ENCODE results near the gene COL4A2.

COL4A2 gene

DNA sequence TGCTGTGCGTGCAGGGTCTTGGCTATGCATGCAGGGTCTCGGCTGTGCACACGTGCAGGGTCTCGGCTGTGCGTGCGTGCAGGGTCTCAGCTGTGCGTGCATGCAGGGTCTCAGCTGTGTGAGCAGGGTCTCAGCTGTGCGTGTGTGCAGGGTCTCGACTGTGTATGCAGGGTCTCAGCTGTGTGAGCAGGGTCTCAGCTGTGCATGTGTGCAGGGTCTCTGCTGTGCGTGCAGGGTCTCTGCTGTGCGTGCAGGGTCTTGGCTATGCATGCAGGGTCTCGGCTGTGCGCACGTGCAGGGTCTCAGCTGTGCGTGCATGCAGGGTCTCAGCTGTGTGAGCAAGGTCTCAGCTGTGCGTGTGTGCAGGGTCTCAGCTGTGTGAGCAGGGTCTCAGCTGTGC lies 212.0 kb downstream of the COL4A2 start:
- DNase-seq (ENCODE audit: low read depth, low spot score) = no peak
- H3K4me3 ChIP-seq (ENCODE audit: low read depth, low read length) = no peak overlapping the region
- TF ChIP-seq, protein P1, sequence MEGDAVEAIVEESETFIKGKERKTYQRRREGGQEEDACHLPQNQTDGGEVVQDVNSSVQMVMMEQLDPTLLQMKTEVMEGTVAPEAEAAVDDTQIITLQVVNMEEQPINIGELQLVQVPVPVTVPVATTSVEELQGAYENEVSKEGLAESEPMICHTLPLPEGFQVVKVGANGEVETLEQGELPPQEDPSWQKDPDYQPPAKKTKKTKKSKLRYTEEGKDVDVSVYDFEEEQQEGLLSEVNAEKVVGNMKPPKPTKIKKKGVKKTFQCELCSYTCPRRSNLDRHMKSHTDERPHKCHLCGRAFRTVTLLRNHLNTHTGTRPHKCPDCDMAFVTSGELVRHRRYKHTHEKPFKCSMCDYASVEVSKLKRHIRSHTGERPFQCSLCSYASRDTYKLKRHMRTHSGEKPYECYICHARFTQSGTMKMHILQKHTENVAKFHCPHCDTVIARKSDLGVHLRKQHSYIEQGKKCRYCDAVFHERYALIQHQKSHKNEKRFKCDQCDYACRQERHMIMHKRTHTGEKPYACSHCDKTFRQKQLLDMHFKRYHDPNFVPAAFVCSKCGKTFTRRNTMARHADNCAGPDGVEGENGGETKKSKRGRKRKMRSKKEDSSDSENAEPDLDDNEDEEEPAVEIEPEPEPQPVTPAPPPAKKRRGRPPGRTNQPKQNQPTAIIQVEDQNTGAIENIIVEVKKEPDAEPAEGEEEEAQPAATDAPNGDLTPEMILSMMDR (IDR thresholded peaks at IDR 0.05; ENCODE audit: insufficient read depth, low read length, missing control alignments) = no peak
- POLR2A ChIA-PET = interaction anchor here (0.6 kb wide), 2 partner anchors 102 to 441 kb away, joined by 3 to 4 read pairs; no protein-coding TSS in a partner anchor
- CTCF ChIA-PET = no interaction called here

DNA sequence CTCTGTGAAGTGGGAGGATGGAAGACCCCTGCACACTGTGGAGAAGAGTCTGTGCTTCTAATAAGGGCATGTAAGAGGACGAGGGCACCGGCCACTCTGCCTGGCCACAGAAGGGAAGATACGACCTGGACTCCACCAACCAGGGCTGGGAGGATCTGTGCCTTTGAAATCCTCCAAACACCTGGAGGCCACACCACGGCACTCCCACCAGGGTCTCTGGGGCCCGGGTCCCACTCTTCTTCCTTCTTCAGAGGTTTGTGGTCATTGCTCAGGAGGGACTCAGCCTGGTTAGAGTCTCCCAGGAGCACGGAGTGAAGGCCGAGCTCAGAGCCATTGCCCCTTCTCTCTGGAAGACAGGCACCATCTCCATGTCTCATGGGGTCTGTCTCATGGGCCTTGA lies 212.4 kb downstream of the COL4A2 start:
- no peak for DNase-seq (ENCODE audit: low read depth, low spot score)
- TF ChIP-seq, protein P1 (IDR thresholded peaks at IDR 0.05; ENCODE audit: insufficient read depth, low read length, missing control alignments) = no peak
- no peak overlapping the region for H3K4me3 ChIP-seq (ENCODE audit: low read depth, low read length)
- CTCF ChIA-PET = no interaction called here
- POLR2A ChIA-PET = interaction anchor here (0.6 kb wide), 2 partner anchors 101 to 441 kb away, joined by 3 to 4 read pairs; no protein-coding TSS in a partner anchor

DNA sequence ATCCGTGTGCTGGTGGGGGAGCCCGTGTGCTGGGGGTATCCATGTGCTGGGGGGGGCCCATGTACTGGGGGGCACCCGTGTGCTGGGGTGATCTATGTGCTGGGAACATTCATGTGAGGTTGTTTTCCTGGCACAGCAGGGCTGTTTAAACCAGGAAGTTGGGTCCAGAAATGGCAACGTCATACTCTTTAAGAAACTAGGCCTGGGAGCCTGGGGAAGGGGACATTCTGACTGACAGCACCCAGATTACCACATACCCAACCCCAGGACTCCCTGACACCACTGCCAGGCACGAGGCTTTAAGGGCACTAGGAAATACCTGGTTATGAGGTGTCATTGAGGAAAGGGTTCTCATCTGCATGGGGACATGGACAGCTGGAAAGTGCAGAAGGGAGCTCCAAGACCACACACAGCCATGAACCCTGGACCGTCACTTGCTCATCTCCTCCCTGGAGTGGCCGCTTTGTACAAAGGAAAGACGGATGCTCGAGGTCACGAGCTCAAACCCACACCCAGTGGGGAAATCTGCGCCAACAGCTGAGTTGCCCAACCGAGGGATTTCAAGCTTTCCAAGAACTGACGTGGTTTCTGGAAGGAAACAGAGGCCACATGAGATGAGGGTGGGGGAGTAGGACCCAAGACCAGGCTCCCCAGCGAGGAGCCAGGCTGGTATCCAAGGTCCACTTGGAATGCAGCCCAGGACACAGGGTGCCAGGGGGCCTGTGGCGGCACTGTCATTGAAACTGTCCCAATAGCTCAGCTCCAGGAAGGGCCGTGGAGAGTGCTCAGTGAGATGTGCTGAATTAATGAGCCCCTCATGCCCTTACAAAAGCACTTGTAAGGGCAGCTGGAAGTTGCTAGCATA lies 213.6 kb downstream of the COL4A2 start:
- TF ChIP-seq, protein P1 (IDR thresholded peaks at IDR 0.05; ENCODE audit: insufficient read depth, low read length, missing control alignments) = no peak
- H3K4me3 ChIP-seq (ENCODE audit: low read depth, low read length) = no peak overlapping the region
- ChIA-PET POLR2A (no interaction called here), CTCF (interaction anchor here (1.1 to 1.9 kb wide), 2 partner anchors 11 to 18 kb away, joined by 3 to 6 read pairs; no protein-coding TSS in a partner anchor)
- DNase-seq (ENCODE audit: low read depth, low spot score) = no peak

DNA sequence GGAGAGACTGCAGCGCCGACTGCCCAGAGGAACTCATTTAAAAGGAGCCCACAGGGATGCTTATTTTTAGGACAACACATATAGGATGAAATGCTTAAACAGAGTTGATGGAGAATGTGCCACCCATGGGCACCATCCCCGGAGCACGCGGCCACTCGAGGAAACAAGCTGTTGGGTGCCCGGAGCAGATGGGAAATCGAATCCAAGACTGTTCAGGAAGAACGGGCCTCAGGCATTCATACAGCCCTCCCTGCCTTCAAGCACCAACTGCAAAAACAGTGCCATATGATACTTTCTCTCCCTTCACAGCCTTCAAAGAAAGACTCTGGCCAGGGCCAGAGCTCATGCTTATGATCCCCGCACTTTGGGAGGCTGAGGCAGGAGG lies 214.2 kb downstream of the COL4A2 start:
- DNase-seq (ENCODE audit: low read depth, low spot score) = no peak
- ChIA-PET POLR2A (no interaction called here), CTCF (interaction anchor here (1.1 to 1.9 kb wide), 2 partner anchors 10 to 18 kb away, joined by 3 to 6 read pairs; no protein-coding TSS in a partner anchor)
- TF ChIP-seq, protein P1 (IDR thresholded peaks at IDR 0.05; ENCODE audit: insufficient read depth, low read length, missing control alignments) = no peak
- H3K4me3 ChIP-seq (ENCODE audit: low read depth, low read length) = no peak overlapping the region

DNA sequence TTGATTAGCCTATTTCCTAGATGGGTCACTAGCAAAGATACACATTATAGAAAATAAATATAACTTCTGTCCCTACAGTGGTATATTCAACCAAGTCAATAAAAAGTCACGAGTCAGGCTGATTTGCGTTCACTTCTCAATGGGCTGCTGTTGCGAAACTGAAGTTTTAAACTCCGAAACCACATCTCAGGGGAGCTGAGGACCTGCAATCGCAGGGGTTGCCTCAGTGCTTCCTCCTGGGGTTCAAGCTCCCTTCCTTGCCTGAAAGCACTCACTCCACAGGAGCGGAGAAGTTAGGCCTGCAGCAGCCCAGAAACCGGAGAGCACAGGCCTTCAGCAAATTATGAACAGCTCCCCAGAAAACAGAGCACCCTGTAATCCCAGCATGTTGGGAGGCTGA lies 214.9 kb downstream of the COL4A2 start:
- CTCF ChIA-PET = interaction anchor here (1.9 kb wide), 1 partner anchor 9 kb away, joined by 6 read pairs; no protein-coding TSS in a partner anchor
- TF ChIP-seq, protein P1 (IDR thresholded peaks at IDR 0.05; ENCODE audit: insufficient read depth, low read length, missing control alignments) = no peak
- POLR2A ChIA-PET = no interaction called here
- DNase-seq (ENCODE audit: low read depth, low spot score) = no peak
- H3K4me3 ChIP-seq (ENCODE audit: low read depth, low read length) = no peak overlapping the region

DNA sequence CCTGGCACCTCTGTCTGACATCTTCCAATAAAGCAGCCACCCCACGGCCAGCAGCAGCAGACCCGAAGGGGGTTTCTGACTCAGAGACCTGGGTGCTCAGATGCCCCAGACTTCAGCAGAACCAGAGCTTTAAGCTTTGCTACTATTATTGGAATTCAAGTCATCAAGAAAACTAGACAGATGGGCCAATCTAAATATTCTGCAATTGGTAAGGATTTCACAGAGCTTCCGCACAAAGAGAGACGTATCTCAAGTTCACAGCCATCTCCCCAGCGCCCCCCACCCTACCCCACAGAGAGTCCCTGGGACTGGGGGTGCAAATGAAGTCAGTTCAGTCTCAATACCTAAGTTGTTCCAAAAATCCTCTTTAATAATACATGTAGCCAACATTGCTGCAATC lies 215.6 kb downstream of the COL4A2 start:
- ChIA-PET POLR2A (no interaction called here), CTCF (interaction anchor here (1.9 kb wide), 1 partner anchor 9 kb away, joined by 6 read pairs; no protein-coding TSS in a partner anchor)
- H3K4me3 ChIP-seq (ENCODE audit: low read depth, low read length) = no peak overlapping the region
- TF ChIP-seq, protein P1 (IDR thresholded peaks at IDR 0.05; ENCODE audit: insufficient read depth, low read length, missing control alignments) = no peak
- no peak for DNase-seq (ENCODE audit: low read depth, low spot score)

Measured in AG04449 (cell line).